GM20000 (cell line): Measurements from ENCODE around the gene FIZ1.

Source experiments
- DNase-seq: peaks from one replicate; pipeline ENCODE4 v3.0.0; 2012; ENCODE audit warnings: low spot score
- TF ChIP-seq, protein P1 (sequence below): IDR thresholded peaks from 2 replicates; pipeline ENCODE4 v1.5.1; 2012; ENCODE audit warnings: mild to moderate bottlenecking, control low read depth; ENCODE audit errors: extremely low read depth, missing control alignments

The FIZ1 gene

DNA sequence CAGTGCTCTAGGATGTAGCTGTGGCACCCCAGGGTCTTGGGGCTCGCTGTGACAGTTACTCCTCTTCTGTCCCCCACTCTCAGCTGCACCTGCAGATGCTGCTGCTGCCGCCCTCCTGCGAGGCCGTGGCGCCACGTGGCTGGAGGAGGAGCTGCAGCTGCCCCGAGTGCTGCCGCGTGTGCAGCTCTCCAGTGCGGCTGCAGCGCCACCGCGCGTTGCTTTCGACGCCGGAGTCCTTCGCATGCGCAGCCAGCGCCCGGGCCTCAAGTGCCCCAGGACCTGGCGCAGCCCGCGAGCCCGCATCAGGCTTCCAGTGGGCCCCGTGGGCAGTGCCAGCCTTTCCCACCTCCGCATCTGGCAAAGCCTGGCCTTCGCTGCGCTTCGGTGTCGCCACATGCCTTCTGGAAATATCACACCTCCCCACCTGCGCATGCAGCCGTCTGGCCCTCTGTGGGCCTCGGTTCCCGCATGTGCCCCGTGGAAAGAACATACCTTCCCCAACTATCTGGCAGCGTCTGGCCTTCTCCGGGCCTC is 40.8 kb upstream of the FIZ1 start:
- TF ChIP-seq, protein P1, sequence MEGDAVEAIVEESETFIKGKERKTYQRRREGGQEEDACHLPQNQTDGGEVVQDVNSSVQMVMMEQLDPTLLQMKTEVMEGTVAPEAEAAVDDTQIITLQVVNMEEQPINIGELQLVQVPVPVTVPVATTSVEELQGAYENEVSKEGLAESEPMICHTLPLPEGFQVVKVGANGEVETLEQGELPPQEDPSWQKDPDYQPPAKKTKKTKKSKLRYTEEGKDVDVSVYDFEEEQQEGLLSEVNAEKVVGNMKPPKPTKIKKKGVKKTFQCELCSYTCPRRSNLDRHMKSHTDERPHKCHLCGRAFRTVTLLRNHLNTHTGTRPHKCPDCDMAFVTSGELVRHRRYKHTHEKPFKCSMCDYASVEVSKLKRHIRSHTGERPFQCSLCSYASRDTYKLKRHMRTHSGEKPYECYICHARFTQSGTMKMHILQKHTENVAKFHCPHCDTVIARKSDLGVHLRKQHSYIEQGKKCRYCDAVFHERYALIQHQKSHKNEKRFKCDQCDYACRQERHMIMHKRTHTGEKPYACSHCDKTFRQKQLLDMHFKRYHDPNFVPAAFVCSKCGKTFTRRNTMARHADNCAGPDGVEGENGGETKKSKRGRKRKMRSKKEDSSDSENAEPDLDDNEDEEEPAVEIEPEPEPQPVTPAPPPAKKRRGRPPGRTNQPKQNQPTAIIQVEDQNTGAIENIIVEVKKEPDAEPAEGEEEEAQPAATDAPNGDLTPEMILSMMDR = peak; percentile 68
- peak; percentile 73 for DNase-seq

DNA sequence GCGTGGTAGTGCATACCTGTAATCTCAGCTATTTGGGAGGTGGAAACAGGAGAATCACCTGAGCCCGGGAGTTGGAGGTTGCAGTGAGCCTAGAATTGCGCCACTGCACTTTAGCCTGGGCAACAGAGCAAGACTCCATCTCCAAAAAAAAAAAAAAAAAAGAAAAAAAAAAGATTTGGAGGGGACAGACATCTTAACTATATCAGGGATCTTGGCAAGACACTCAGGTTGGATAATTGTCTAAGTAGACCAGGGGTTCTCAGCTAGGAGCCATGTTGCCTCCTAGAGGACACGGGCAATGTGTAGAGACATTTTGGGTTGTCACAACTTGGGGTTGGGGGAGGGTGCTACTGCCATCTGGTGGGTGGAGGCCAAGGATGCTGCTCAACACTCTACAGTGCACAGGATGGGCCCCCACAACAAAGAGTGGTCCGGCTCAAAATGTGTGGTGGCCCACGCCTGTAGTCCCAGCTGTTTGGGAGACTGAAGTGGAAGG is 39.6 kb upstream of the FIZ1 start:
- TF ChIP-seq, protein P1 = peak; percentile 10
- no peak for DNase-seq

DNA sequence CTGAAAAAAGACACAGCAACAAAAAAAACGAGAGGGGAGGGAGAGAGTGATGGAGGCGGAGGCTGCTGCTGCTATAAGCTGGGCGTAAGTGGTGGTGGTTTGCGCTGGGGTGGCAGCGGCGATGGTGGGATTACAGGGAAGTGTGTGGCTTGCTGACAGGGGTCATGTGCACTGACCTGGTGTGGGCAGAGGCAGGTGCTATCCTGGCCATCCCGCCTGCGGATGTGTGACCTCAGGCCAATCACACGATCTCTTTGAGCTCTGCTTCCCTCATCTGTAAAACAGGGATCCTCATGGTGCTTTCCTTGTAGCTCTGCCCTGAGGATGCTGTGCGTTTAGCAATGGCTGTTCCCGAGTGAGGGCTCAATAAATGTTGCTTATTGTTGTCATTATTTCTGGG is 38.2 kb upstream of the FIZ1 start:
- DNase-seq = no peak
- TF ChIP-seq, protein P1 = no peak

DNA sequence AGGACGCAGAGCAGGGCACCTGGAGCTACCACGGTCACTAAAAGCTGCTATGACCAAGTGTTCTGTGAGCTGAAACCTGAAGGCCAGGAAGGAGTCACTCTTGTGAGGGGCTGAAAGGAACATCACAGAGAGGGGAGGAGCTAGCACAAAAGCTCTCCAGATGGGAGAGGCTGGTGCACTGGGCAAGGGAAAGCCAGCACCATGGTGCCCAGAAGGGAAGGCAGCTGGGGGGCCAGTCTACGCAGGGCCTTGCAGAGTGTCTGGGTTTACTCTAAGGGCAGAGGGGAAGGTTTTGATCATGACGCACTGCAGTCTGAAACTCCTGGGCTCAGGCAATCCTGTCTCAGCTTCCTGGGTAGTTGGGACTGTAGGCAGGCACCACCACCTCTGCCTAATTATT is 37.4 kb upstream of the FIZ1 start:
- DNase-seq = no peak
- TF ChIP-seq, protein P1 = no peak

DNA sequence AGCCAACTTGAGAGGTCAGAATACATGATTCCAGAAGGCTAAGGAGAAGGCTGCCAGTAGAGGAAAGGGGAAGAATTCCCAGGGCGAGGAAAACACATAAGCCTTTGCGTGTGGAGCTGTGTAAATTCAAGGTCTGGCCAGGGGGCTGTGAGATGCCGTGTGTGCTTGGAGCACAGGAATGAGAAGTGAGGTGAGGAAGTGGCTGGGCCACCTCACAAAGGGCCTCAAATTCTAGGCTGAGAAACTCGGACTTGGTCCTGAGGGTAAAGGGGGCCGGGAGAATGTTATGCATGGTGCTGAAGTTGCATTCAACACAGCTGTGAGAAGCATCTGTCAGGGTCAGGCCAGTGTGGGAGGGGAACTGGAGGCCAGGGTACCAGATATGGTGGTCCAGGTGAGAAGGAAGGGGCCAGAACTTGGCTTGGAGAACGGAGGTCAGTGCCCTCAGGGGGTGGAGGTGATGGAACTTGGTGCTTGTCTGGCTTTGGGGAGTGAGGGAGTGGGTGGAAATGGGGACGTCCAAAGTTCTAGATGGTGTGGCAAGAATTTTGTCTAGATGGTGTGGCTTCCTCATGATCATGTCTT is 36.6 kb upstream of the FIZ1 start:
- TF ChIP-seq, protein P1 = no peak

DNA sequence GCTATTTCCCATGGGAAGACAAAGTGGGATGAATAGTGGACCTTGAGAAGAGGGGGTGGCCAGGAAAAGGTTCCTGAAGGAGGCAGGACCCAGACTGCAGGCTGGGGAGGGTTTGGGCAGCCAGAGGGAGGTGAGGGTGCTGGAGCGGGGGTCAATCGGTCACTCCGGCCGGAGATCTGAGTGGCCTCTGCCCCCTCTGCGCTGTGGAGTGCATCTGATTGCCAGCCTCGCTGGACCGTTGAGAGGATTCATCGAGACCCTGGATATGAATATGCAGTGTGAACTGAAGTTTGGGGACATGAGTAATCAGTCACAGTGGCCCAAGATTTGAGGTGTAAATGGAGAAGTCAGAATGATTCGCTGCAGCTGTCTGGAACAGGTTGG is 36.0 kb upstream of the FIZ1 start:
- no peak for DNase-seq

More for the DNA sequence above, 36.6 kb upstream of the FIZ1 start:
- DNase-seq = no peak

DNA sequence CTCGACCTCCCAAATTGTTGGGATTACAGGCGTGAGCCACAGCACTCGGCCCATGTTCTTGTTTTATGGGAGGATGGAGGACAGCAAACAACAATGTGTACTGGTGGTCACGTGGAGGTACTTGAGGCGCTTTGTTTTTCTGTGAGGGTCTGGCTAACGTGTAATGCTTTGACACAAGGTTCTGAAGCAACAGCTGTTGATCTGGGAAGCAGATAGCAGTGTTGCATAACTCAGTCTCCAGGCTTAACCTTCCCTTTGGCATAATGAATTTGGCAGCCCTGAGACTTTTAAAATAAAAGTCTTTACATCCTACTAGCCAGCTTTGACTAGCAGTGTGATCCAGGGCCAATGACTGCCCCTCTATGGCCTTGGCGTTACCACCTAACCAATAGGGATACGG is 34.5 kb upstream of the FIZ1 start:
- DNase-seq = no peak
- TF ChIP-seq, protein P1 = no peak

More for the DNA sequence above, 36.0 kb upstream of the FIZ1 start:
- TF ChIP-seq, protein P1 = no peak
